A549 treated with RU486 at 1 μM for 4 hours (cell line): ENCODE data around the gene GCSAML. TPM values are rescaled to one million over a fixed set of nuclear protein-coding genes. Genes with fewer than 3 reads are reported as not detected.

Experiments
- total RNA-seq: library from RNA; stranded (reverse); fragments of 200-300 nt; extraction: Qiagen RNA extraction; gene quantifications from 5 replicates; pipeline ENCODE4 v1.2.3, GENCODE V29; 2022; ENCODE audit warnings: low read depth

GCSAML gene
- total RNA-seq: not detected in 5 replicates

DNA sequence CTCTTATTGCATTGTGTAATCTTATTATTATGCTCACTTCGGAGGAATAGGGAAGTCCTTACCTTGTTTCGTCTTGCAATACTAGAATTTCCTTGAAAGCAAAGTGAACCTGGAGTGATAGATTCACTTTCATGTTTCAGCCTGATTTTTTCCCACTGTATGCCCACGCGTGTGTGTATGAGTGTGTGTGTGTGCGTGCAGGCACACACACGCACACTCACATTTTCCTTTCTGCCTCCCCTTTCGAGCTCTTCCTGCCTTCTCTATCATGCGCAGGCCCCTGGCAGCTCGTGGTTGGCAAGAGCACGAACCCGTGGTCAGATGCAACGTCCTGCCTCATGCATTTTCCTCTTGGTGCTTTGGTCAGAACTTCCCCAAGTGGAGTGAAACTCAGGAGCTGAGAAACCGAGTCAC lies at the start of gene GCSAML:
Gene GCSAML (plus strand): TSS at position 366 of the 414 bp plus-strand sequence. CDS start 58 bp downstream, outside the sequence.

DNA sequence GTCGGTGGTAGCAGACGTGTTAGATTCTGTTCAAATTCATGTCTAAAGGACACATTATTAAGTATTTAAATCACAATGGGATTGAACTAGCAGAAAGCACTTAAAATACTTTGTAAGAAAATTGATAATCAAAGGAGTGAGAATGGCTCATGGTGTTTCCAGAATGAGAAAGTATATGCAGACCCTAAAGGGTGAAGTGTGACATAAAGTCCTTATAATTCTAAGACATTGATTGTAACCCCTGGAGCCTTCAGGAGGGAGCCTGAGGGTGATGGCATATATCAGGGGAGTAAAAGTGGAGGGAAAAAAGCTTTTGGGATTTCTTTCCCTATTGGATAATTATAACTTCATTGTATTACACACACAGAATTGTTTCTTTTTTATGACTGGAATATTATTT lies 12.6 kb upstream of the GCSAML start, which contains the start of gene OR2C3:
Gene OR2C3 (minus strand): TSS at position 101 of the 400 bp plus-strand sequence. CDS start 3,929 bp downstream, outside the sequence.

DNA sequence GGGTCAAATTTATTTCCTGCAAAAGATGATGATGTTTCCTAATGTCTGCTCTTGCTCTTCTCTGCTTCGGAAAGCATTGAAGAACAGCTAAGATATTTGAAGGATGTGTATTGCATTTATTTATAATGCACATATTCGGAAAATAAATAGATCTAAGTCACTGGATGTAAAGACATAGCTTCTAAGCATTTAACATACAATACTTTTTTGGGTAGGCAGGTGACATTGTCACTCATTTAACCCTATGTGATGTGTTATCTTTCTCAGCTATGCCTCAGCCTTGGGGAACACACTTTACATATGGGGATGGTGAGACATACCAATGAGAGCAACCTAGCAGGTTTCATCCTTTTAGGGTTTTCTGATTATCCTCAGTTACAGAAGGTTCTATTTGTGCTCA lies 39.1 kb downstream of the GCSAML start, which contains the start of gene OR2G2:
Gene OR2G2 (plus strand): TSS at position 301 of the 400 bp plus-strand sequence. CDS start 0 bp downstream, at position 301.

DNA sequence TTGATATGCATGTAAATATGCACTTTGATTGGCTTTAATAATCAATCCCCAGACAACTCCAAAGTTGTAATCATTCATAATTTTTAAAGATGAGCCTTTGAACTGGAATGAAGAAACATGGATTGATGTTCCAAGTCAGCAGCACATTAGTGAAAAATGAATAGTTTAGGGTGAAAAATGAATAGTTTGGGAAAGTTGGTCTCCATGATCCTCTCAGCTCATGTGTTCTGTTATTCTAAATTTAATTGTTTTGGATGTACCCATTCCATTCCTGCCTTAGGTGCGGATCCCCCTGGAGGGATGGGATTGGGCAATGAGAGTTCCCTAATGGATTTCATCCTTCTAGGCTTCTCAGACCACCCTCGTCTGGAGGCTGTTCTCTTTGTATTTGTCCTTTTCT lies 56.4 kb downstream of the GCSAML start, which contains the start of gene OR2G3:
Gene OR2G3 (plus strand): TSS at position 301 of the 400 bp plus-strand sequence. CDS start 0 bp downstream, at position 301.

Other genes starting within 250 kb of the GCSAML start
- gene ZNF496, start 217.3 kb upstream of the GCSAML start, total RNA-seq: 15.4 to 19.3 TPM (median 17.7 TPM) in 5 replicates
- not detected in 5 replicates for gene NLRP3, start 133.0 kb upstream of the GCSAML start, total RNA-seq
- not detected in 5 replicates for gene OR2B11, start 91.0 kb upstream of the GCSAML start, total RNA-seq
- gene OR2C3, start 12.7 kb upstream of the GCSAML start, total RNA-seq: not detected in 5 replicates
- not detected in 5 replicates for gene OR2G2, start 39.2 kb downstream of the GCSAML start, total RNA-seq
- not detected in 5 replicates for gene OR2G3, start 56.5 kb downstream of the GCSAML start, total RNA-seq
- not detected in 5 replicates for gene OR13G1, start 130.6 kb downstream of the GCSAML start, total RNA-seq
- gene OR6F1, start 167.5 kb downstream of the GCSAML start, total RNA-seq: not detected in 5 replicates
- gene OR14K1, start 189.5 kb downstream of the GCSAML start, total RNA-seq: not detected in 5 replicates
- not detected in 5 replicates for gene OR14A2, start 199.0 kb downstream of the GCSAML start, total RNA-seq
- not detected in 5 replicates for gene OR1C1, start 211.4 kb downstream of the GCSAML start, total RNA-seq